Measurements from ENCODE around the gene COPS8.

COPS8 gene

DNA sequence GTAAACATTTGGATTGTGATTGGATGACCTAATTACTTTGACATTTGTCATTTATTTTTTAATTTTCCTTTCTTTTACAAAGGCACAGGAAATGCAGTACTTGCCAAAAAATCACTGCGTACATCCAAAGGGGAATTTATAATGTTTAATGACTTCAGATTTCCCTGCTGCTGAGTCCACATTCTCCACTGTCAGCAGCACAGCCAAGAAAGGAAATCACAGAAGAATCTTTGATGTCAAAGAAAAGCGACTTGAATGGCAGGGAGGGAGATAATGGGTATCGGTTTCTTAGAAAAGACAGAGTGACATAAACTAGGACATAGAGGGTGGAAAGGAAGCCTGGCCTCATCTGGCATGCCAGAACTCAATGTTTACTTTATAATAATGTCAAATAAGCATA lies 41.4 kb upstream of the COPS8 start:
- H3K4me1 Mint-ChIP-seq: peaks cover 7% of the 10 kb centered on the region
- H3K4me3 Mint-ChIP-seq: no peak overlapping the region
- TF ChIP-seq, protein P1, sequence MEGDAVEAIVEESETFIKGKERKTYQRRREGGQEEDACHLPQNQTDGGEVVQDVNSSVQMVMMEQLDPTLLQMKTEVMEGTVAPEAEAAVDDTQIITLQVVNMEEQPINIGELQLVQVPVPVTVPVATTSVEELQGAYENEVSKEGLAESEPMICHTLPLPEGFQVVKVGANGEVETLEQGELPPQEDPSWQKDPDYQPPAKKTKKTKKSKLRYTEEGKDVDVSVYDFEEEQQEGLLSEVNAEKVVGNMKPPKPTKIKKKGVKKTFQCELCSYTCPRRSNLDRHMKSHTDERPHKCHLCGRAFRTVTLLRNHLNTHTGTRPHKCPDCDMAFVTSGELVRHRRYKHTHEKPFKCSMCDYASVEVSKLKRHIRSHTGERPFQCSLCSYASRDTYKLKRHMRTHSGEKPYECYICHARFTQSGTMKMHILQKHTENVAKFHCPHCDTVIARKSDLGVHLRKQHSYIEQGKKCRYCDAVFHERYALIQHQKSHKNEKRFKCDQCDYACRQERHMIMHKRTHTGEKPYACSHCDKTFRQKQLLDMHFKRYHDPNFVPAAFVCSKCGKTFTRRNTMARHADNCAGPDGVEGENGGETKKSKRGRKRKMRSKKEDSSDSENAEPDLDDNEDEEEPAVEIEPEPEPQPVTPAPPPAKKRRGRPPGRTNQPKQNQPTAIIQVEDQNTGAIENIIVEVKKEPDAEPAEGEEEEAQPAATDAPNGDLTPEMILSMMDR (IDR thresholded peaks at IDR 0.05; ENCODE audit: unreplicated experiment in 3 of 3): no peak
- peaks cover 11% of the 10 kb centered on the region for H3K36me3 Mint-ChIP-seq (ENCODE audit: low read depth)
- peaks cover 10% of the 10 kb centered on the region for H3K27me3 Mint-ChIP-seq (ENCODE audit: low read depth)
- peak overlapping the region in 1 of 3 experiments; percentile 26 for H3K27ac Mint-ChIP-seq
- H3K9me3 Mint-ChIP-seq: peaks cover 21% of the 10 kb centered on the region

DNA sequence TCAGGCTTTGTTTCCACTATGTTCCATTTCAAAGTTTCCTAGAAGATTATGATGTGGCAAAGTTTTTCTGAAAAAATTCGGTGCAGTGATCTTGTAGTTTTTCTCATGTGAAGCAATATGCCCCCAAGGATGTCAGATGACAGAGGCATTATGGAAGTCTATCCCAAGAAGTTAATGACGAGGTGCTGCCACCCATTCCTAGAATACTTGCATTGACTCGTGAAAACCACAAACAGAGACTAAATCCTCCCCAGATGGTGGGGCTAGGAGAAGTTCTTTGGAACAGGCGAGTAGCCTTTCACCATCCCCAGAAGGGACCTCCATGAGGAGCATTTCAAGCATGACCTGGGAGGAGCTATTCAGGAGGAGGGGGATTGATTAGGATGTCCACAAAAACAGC lies 40.2 kb upstream of the COPS8 start:
- no peak overlapping the region for H3K27ac Mint-ChIP-seq
- H3K9me3 Mint-ChIP-seq: peaks cover 29% of the 10 kb centered on the region
- peaks cover 11% of the 10 kb centered on the region for H3K36me3 Mint-ChIP-seq (ENCODE audit: low read depth)
- H3K27me3 Mint-ChIP-seq (ENCODE audit: low read depth): peaks cover 10% of the 10 kb centered on the region
- H3K4me1 Mint-ChIP-seq: peaks cover 7% of the 10 kb centered on the region
- no peak overlapping the region for H3K4me3 Mint-ChIP-seq
- TF ChIP-seq, protein P1 (IDR thresholded peaks at IDR 0.05; ENCODE audit: unreplicated experiment in 3 of 3): no peak

DNA sequence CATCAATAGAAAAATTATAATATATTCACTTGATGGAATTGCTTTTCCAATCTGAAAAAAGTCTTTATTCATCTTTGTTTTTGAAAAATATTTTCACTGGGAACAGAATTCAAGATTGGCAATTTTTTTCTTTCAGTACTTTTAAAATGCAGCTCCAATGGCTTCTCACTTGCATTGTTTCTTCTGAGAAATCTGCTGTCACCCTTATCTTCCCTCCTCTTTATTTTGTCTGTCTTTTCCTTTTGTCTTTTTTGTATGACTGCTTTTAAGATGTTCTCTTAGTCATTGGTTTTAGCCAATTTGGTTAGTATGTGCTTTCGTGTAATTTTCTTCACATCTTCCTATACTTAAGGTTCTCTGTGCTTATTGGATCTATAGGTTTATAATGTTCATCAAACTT lies 37.1 kb upstream of the COPS8 start:
- no peak overlapping the region for H3K27ac Mint-ChIP-seq
- H3K9me3 Mint-ChIP-seq: peaks cover 33% of the 10 kb centered on the region
- H3K36me3 Mint-ChIP-seq (ENCODE audit: low read depth): peaks cover 11% of the 10 kb centered on the region
- peaks cover 10% of the 10 kb centered on the region for H3K27me3 Mint-ChIP-seq (ENCODE audit: low read depth)
- H3K4me1 Mint-ChIP-seq: no peaks in the 10 kb centered on the region
- TF ChIP-seq, protein P1 (IDR thresholded peaks at IDR 0.05; ENCODE audit: unreplicated experiment in 3 of 3): no peak
- no peak overlapping the region for H3K4me3 Mint-ChIP-seq

DNA sequence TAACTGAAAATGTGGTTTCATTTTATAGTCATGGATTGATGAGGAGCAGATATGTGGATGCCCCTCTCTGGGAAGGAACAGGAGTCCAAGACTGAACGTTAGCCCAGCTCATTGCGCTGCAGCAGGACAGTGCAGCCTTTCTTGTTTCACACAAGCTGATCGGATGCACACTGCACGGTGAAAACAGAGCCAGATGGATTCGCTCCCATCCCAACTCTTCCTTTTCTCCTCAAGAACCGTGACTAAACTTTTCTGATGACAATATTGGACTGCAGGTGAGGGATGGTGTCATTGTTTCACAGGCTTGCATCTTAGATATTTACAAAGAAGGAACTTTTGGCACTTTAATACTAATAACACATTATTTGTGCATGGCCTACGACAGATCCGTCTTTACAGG lies 33.8 kb upstream of the COPS8 start:
- peaks cover 13% of the 10 kb centered on the region for H3K27me3 Mint-ChIP-seq (ENCODE audit: low read depth)
- H3K36me3 Mint-ChIP-seq (ENCODE audit: low read depth): peaks cover 11% of the 10 kb centered on the region
- H3K4me1 Mint-ChIP-seq: no peaks in the 10 kb centered on the region
- TF ChIP-seq, protein P1 (IDR thresholded peaks at IDR 0.05; ENCODE audit: unreplicated experiment in 3 of 3): no peak
- H3K4me3 Mint-ChIP-seq: no peak overlapping the region
- no peak overlapping the region for H3K27ac Mint-ChIP-seq
- H3K9me3 Mint-ChIP-seq: peaks cover 31% of the 10 kb centered on the region

GRCh38 chr2:237053066-237053465 lies 32.6 kb upstream of the COPS8 start:
- Mint-ChIP-seq H3K27me3 (ENCODE audit: low read depth) (peaks cover 8% of the 10 kb centered on the region), H3K36me3 (ENCODE audit: low read depth) (peaks cover 6% of the 10 kb centered on the region), H3K9me3 (peaks cover 23% of the 10 kb centered on the region), H3K27ac (no peak overlapping the region), H3K4me1 (no peaks in the 10 kb centered on the region), H3K4me3 (no peak overlapping the region)
- TF ChIP-seq, protein P1 (IDR thresholded peaks at IDR 0.05; ENCODE audit: unreplicated experiment in 3 of 3): no peak

- Mint-ChIP-seq H3K36me3 (ENCODE audit: low read depth) (no peaks in the 10 kb centered on the region), H3K27ac (no peak overlapping the region), H3K27me3 (ENCODE audit: low read depth) (peaks cover 12% of the 10 kb centered on the region), H3K4me1 (peaks cover 13% of the 10 kb centered on the region), H3K9me3 (peaks cover 4% of the 10 kb centered on the region), H3K4me3 (no peak overlapping the region)
- TF ChIP-seq, protein P1 (IDR thresholded peaks at IDR 0.05; ENCODE audit: unreplicated experiment in 3 of 3): no peak
Observed at GRCh38 chr2:237055386-237056100, 30.1 kb upstream of the COPS8 start.

Measured in nephron (organoid).